ENCODE results near the gene WDR20. TPM values are rescaled to one million over a fixed set of nuclear protein-coding genes. Genes with fewer than 3 reads are reported as not detected.

WDR20 gene
- total RNA-seq, 2 experiments from 2014 or later = 13.3 to 31.0 TPM

GRCh38 chr14:102215071-102215470 lies 75.4 kb downstream of the WDR20 start:
- no peaks in the 10 kb centered on the region for H4K20me1 ChIP-seq (ENCODE audit: insufficient read depth, low read length)
- no peaks in the 10 kb centered on the region for H3K79me2 ChIP-seq (ENCODE audit: insufficient read depth, low read depth, low read length)
- no peak for DNase-seq (ENCODE audit: low spot score)
- H3K4me3 ChIP-seq (ENCODE audit: low read depth, low read length, poor library complexity, severe bottlenecking) = no peak overlapping the region
- no peak overlapping the region for H3K27ac ChIP-seq (ENCODE audit: low read depth, low read length, poor library complexity, severe bottlenecking)
- peaks cover 10% of the 10 kb centered on the region for H3K4me1 ChIP-seq (ENCODE audit: insufficient read depth, low read length, poor library complexity, severe bottlenecking)
- ChIA-PET POLR2A (interaction anchor here (0.6 kb wide), 1 partner anchor 98 kb away, joined by 3 read pairs; no protein-coding TSS in a partner anchor), CTCF (ENCODE audit: unreplicated experiment) (no interaction called here)
- TF ChIP-seq, protein P1, sequence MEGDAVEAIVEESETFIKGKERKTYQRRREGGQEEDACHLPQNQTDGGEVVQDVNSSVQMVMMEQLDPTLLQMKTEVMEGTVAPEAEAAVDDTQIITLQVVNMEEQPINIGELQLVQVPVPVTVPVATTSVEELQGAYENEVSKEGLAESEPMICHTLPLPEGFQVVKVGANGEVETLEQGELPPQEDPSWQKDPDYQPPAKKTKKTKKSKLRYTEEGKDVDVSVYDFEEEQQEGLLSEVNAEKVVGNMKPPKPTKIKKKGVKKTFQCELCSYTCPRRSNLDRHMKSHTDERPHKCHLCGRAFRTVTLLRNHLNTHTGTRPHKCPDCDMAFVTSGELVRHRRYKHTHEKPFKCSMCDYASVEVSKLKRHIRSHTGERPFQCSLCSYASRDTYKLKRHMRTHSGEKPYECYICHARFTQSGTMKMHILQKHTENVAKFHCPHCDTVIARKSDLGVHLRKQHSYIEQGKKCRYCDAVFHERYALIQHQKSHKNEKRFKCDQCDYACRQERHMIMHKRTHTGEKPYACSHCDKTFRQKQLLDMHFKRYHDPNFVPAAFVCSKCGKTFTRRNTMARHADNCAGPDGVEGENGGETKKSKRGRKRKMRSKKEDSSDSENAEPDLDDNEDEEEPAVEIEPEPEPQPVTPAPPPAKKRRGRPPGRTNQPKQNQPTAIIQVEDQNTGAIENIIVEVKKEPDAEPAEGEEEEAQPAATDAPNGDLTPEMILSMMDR (conservative IDR thresholded peaks at IDR 0.05; ENCODE audit: low read length) = no peak
- TF ChIP-seq EZH2phosphoT487 (IDR thresholded peaks at IDR 0.05; ENCODE audit: borderline replicate concordance, low read depth, low read length) = no peak
- H3K9me2 ChIP-seq (ENCODE audit: insufficient read depth, low read length) = no peaks in the 10 kb centered on the region
- no peak overlapping the region for H2AFZ ChIP-seq (ENCODE audit: low read length)
- intact Hi-C loops (cut with micrococcal nuclease; ENCODE audit: unreplicated experiment) = no loop called here
- no peak overlapping the region for H3K4me2 ChIP-seq (ENCODE audit: low read length)
- H3K36me3 ChIP-seq (ENCODE audit: insufficient read depth, low read length) = peaks cover 2% of the 10 kb centered on the region; the same call in 1 of the 2 replicates
- no peaks in the 10 kb centered on the region for H3K9me3 ChIP-seq (ENCODE audit: low read length)
- BruUV-seq (replicated peaks) = no TSS peak

- H3K27ac ChIP-seq (ENCODE audit: low read depth, low read length, poor library complexity, severe bottlenecking) = no peak overlapping the region
- no peak overlapping the region for H3K4me3 ChIP-seq (ENCODE audit: low read depth, low read length, poor library complexity, severe bottlenecking)
- H3K9me3 ChIP-seq (ENCODE audit: low read length) = no peaks in the 10 kb centered on the region
- no peaks in the 10 kb centered on the region for H4K20me1 ChIP-seq (ENCODE audit: insufficient read depth, low read length)
- H3K9me2 ChIP-seq (ENCODE audit: insufficient read depth, low read length) = no peaks in the 10 kb centered on the region
- DNase-seq (ENCODE audit: low spot score) = no peak
- H3K79me2 ChIP-seq (ENCODE audit: insufficient read depth, low read depth, low read length) = no peaks in the 10 kb centered on the region
- H2AFZ ChIP-seq (ENCODE audit: low read length) = no peak overlapping the region
- no TSS peak for BruUV-seq (replicated peaks)
- CTCF ChIA-PET (ENCODE audit: unreplicated experiment) = no interaction called here
- intact Hi-C loops (cut with micrococcal nuclease; ENCODE audit: unreplicated experiment) = no loop called here
- TF ChIP-seq EZH2phosphoT487 (IDR thresholded peaks at IDR 0.05; ENCODE audit: borderline replicate concordance, low read depth, low read length) = no peak
- TF ChIP-seq, protein P1 (conservative IDR thresholded peaks at IDR 0.05; ENCODE audit: low read length) = no peak
- peaks cover 17% of the 10 kb centered on the region for H3K4me1 ChIP-seq (ENCODE audit: insufficient read depth, low read length, poor library complexity, severe bottlenecking)
- no peaks in the 10 kb centered on the region for H3K36me3 ChIP-seq (ENCODE audit: insufficient read depth, low read length)
- H3K4me2 ChIP-seq (ENCODE audit: low read length) = no peak overlapping the region
- POLR2A ChIA-PET = no interaction called here
Measured at GRCh38 chr14:102215576-102216250, 76.0 kb downstream of the WDR20 start.

- Histone ChIP-seq H4K20me1 (ENCODE audit: insufficient read depth, low read length) (no peaks in the 10 kb centered on the region), H3K79me2 (ENCODE audit: insufficient read depth, low read depth, low read length) (no peaks in the 10 kb centered on the region), H2AFZ (ENCODE audit: low read length) (no peak overlapping the region), H3K4me2 (ENCODE audit: low read length) (no peak overlapping the region), H3K9me3 (ENCODE audit: low read length) (no peaks in the 10 kb centered on the region), H3K27ac (ENCODE audit: low read depth, low read length, poor library complexity, severe bottlenecking) (no peak overlapping the region), H3K4me3 (ENCODE audit: low read depth, low read length, poor library complexity, severe bottlenecking) (no peak overlapping the region), H3K4me1 (ENCODE audit: insufficient read depth, low read length, poor library complexity, severe bottlenecking) (peaks cover 17% of the 10 kb centered on the region), H3K36me3 (ENCODE audit: insufficient read depth, low read length) (no peaks in the 10 kb centered on the region), H3K9me2 (ENCODE audit: insufficient read depth, low read length) (no peaks in the 10 kb centered on the region)
- ChIA-PET CTCF (ENCODE audit: unreplicated experiment) (no interaction called here), POLR2A (no interaction called here)
- no peak for DNase-seq (ENCODE audit: low spot score)
- TF ChIP-seq, protein P1 (conservative IDR thresholded peaks at IDR 0.05; ENCODE audit: low read length) = no peak
- no peak for TF ChIP-seq EZH2phosphoT487 (IDR thresholded peaks at IDR 0.05; ENCODE audit: borderline replicate concordance, low read depth, low read length)
- no TSS peak for BruUV-seq (replicated peaks)
- intact Hi-C loops (cut with micrococcal nuclease; ENCODE audit: unreplicated experiment) = no loop called here
Measured at GRCh38 chr14:102217399-102217798, 77.7 kb downstream of the WDR20 start.
